ENCODE results near the gene ITSN1.

DNA sequence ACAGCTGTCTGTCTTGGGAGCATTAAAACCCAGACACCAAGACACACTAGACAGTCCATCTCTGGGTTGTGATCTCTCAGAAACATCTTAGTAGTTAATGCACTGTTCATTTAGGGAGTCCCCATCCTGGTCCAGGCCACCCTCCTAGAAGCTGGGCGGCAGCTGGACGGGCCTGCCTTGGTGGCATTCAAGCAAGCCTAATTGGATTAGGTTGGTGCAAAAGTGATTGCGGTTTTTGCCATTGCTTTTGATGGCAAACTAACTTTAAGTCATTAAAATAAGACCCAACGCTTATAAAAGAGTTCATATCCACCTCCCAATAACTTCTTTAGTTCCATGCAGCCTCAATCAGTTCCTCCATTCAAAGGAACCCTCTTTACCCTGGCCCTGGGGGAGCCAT is 251.6 kb downstream of the ITSN1 start:
- TF ChIP-seq CEBPB (IDR thresholded peaks at IDR 0.05) (no peak), EP300 (IDR thresholded peaks at IDR 0.05; ENCODE audit: borderline replicate concordance) (no peak), FOXM1 (IDR thresholded peaks at IDR 0.05; ENCODE audit: borderline replicate concordance, low read depth) (no peak), TAF1 (IDR thresholded peaks at IDR 0.05; ENCODE audit: low read depth) (no peak), REST (IDR thresholded peaks at IDR 0.05; ENCODE audit: low read depth) (no peak), RAD21 (IDR thresholded peaks at IDR 0.05; ENCODE audit: low read depth) (no peak), NFIC (IDR thresholded peaks at IDR 0.05) (no peak), YY1 (IDR thresholded peaks at IDR 0.05; ENCODE audit: low read depth) (no peak), ZBTB7A (IDR thresholded peaks at IDR 0.05; ENCODE audit: low read depth) (no peak), MAX (IDR thresholded peaks at IDR 0.05) (no peak), TEAD4 (IDR thresholded peaks at IDR 0.05) (no peak), CREB1 (IDR thresholded peaks at IDR 0.05; ENCODE audit: low read depth) (no peak)
- TF ChIP-seq, protein P1, sequence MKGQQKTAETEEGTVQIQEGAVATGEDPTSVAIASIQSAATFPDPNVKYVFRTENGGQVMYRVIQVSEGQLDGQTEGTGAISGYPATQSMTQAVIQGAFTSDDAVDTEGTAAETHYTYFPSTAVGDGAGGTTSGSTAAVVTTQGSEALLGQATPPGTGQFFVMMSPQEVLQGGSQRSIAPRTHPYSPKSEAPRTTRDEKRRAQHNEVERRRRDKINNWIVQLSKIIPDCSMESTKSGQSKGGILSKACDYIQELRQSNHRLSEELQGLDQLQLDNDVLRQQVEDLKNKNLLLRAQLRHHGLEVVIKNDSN (IDR thresholded peaks at IDR 0.05): no peak

Measured in Ishikawa (cell line).